ENCODE measurements around the gene FOXL2.

The FOXL2 gene

DNA sequence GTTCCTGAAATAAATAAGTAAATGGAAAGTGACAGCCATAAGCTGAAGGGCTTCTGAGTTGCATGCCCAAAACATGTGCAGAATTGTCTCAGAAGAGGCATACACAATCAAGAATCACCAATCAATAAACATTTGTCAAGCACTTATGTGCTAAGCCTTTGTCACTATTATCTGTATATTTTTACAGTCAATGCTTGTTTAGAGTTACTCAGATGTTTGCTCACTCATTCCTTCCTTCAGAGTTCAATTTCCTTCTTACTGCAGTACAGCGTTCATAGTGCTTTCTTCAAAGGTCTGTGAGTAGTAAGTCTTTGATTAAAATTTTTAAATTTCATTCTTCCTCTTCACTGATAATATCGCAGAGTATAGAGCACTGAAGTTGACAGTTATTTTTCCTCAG, 17.3 kb upstream of the FOXL2 start:
- Histone ChIP-seq H3K4me1 (ENCODE audit: control insufficient read depth, insufficient read depth, low read length) (no peaks in the 10 kb centered on the region), H3K36me3 (ENCODE audit: control insufficient read depth, insufficient read depth, low read length, severe bottlenecking) (no peaks in the 10 kb centered on the region), H3K9me3 (ENCODE audit: control insufficient read depth, low read length) (peaks cover 25% of the 10 kb centered on the region)

DNA sequence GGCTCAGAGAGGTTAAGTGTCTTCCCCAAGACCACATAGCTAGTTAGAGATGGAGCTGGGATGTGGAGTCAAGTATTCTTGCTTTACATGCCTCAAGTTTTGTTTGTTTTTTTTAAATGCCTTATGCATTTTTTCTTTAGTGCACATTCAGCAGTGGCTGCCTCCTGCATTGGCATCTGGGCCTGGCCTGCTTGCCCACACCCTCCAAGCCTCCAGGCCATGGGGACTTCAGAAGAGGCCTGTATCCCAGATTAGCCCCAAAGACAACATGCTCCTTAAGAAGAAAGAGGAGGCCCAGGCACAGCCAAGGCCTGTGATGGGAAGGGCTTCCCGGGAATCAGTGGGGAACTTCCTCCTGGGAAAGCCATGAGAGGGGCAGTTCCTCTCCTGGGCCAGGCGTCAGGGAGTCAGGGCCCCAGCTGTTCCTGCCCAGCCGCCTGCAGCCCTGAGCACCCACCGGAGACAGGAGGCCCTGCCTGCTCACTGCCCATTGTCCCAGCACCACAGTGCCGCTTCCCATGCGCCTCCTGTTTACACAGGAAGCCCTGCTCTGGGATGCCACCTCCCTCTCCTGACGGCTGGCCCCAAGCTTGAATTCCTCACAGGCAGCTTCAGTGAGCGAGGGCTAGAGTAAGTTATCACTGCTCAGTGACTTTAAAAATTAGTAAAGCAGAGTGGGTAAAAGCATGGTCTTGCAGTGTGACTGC, 16.1 kb upstream of the FOXL2 start:
- Histone ChIP-seq H3K9ac (ENCODE audit: low read length) (no peak overlapping the region), H3K36me3 (ENCODE audit: control insufficient read depth, insufficient read depth, low read length, severe bottlenecking) (no peaks in the 10 kb centered on the region), H3K9me3 (ENCODE audit: control insufficient read depth, low read length) (peaks cover 25% of the 10 kb centered on the region), H3K4me1 (ENCODE audit: control insufficient read depth, insufficient read depth, low read length) (no peaks in the 10 kb centered on the region), H3K4me3 (ENCODE audit: low read length) (no peak overlapping the region), H3K27me3 (replicated peaks; ENCODE audit: control insufficient read depth, insufficient read depth, low read length) (peaks cover 48% of the 10 kb centered on the region)
- peak; percentile 11 for DNase-seq (ENCODE audit: low read depth)

More for the DNA sequence above, 17.3 kb upstream of the FOXL2 start:
- Histone ChIP-seq H3K27me3 (replicated peaks; ENCODE audit: control insufficient read depth, insufficient read depth, low read length) (peaks cover 38% of the 10 kb centered on the region), H3K4me3 (ENCODE audit: low read length) (no peak overlapping the region), H3K9ac (ENCODE audit: low read length) (no peak overlapping the region)
- DNase-seq (ENCODE audit: low read depth): no peak

DNA sequence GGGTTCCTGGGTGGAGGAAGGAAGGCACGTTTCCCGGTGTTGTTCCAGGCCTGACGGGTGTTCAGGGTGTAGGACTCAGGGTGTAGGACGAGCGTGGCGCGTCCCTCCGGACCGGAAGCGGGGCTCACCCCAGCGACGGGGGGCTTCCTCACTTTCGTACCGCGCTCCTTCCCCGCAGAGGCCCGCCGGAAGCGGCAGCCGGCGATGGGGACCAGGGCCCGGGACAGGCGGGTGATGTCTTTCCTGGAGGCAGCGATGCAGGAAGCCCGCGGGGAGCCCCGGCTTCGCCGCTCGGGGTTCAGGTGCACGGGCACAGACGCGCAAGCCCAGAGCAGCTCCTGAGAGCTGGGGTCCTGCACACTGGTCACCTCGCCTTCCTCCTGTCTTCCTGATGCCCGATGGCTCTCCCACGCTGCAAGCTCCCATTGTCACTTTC, 13.5 kb upstream of the FOXL2 start:
- Histone ChIP-seq H3K9ac (ENCODE audit: low read length) (no peak overlapping the region), H3K4me3 (ENCODE audit: low read length) (no peak overlapping the region), H3K4me1 (ENCODE audit: control insufficient read depth, insufficient read depth, low read length) (no peaks in the 10 kb centered on the region), H3K36me3 (ENCODE audit: control insufficient read depth, insufficient read depth, low read length, severe bottlenecking) (no peaks in the 10 kb centered on the region), H3K27me3 (replicated peaks; ENCODE audit: control insufficient read depth, insufficient read depth, low read length) (peaks cover 70% of the 10 kb centered on the region), H3K9me3 (ENCODE audit: control insufficient read depth, low read length) (peaks cover 16% of the 10 kb centered on the region)
- DNase-seq (ENCODE audit: low read depth): no peak

DNA sequence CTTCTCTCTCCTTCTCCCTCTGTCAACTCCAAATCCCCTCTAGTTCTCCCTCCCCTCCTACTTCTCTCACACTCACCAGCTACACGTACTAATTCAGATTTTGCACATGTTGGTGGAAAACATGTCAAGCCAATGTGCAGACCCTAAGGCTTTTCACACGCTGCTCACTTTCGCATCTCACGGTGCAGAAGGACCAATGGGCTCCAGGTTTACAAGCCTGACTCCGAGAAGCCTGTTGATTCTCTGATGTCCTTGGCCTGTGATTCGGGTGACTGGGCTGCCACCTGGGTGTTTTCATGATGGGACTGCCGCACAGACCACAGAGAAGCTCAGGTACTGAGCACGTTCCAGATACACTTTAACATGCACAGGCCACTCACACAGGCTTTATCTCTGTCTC, 3.8 kb upstream of the FOXL2 start:
- H3K4me3 ChIP-seq (ENCODE audit: low read length): peak overlapping the region; percentile 68
- no peak for DNase-seq (ENCODE audit: low read depth)

DNA sequence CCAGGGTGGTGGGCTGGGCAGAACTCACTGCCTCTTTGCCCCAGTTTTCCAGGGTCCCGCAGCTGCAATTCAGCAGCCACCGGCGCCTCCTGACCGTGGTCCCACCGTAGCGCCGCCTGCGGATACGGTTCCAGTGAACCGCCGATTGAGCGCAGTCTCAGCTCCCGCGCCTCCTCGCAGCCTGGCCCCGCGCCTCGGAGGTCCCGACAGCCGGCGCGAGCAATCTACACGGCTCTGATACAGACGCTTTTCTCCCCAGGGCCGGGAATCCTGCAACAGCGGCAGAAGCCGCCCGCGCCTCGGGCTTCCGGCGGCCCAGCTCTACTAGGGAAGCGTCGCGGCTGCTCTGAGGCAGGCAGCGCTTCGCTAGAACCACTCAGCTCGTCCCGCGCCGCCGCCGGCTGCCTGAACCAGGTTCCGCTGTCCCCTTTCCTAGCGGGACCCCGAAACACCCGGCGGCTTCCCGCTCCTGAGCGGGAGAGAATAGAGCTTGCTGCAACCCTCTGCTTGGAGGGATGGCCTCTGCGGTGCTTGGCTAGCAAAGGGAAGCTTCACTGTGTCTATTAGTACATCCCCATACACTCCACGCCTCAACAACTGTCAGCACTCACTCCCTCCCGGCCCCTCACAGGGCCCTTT, 3.2 kb upstream of the FOXL2 start:
- Histone ChIP-seq H3K9ac (ENCODE audit: low read length) (no peak overlapping the region), H3K36me3 (ENCODE audit: control insufficient read depth, insufficient read depth, low read length, severe bottlenecking) (no peaks in the 10 kb centered on the region), H3K27me3 (replicated peaks; ENCODE audit: control insufficient read depth, insufficient read depth, low read length) (peaks cover 62% of the 10 kb centered on the region), H3K9me3 (ENCODE audit: control insufficient read depth, low read length) (no peaks in the 10 kb centered on the region), H3K4me1 (ENCODE audit: control insufficient read depth, insufficient read depth, low read length) (no peaks in the 10 kb centered on the region), H3K4me3 (ENCODE audit: low read length) (peak overlapping the region; percentile 68)
- peak; percentile 62 for DNase-seq (ENCODE audit: low read depth)

More for the DNA sequence above, 3.8 kb upstream of the FOXL2 start:
- Histone ChIP-seq H3K36me3 (ENCODE audit: control insufficient read depth, insufficient read depth, low read length, severe bottlenecking) (no peaks in the 10 kb centered on the region), H3K27me3 (replicated peaks; ENCODE audit: control insufficient read depth, insufficient read depth, low read length) (peaks cover 64% of the 10 kb centered on the region), H3K4me1 (ENCODE audit: control insufficient read depth, insufficient read depth, low read length) (no peaks in the 10 kb centered on the region), H3K9ac (ENCODE audit: low read length) (no peak overlapping the region), H3K9me3 (ENCODE audit: control insufficient read depth, low read length) (no peaks in the 10 kb centered on the region)

DNA sequence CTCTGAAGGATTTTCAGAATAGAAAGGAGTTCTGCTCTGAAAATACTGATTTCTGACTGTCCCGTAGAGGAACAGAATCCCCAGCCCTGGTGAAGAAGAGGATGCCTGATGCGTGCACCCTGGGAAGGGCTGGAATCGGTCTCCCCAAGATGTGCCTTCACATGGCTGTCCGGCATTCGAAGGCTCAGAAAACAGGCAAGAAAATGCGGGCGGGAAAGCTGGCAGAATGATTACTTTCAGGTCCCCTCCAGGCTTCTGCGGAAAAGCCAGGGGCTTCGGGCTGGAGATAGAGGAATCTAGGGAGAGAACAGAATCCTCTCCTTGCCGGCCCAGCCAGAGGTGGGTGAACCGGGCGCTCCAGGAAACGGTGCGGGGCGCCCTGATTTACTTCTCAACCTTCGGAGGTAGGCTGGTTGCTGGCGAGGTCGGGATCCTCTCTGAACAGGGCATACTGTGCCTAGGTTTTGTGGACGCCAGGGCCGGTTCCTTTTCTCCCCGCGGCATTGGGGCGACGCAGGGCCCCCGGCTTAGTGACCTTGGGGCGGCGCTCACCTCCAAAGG, 2.6 kb upstream of the FOXL2 start:
- Histone ChIP-seq H3K27me3 (replicated peaks; ENCODE audit: control insufficient read depth, insufficient read depth, low read length) (peaks cover 61% of the 10 kb centered on the region), H3K4me3 (ENCODE audit: low read length) (peak overlapping the region; percentile 68), H3K9ac (ENCODE audit: low read length) (no peak overlapping the region), H3K36me3 (ENCODE audit: control insufficient read depth, insufficient read depth, low read length, severe bottlenecking) (no peaks in the 10 kb centered on the region), H3K4me1 (ENCODE audit: control insufficient read depth, insufficient read depth, low read length) (no peaks in the 10 kb centered on the region), H3K9me3 (ENCODE audit: control insufficient read depth, low read length) (no peaks in the 10 kb centered on the region)
- no peak for DNase-seq (ENCODE audit: low read depth)

DNA sequence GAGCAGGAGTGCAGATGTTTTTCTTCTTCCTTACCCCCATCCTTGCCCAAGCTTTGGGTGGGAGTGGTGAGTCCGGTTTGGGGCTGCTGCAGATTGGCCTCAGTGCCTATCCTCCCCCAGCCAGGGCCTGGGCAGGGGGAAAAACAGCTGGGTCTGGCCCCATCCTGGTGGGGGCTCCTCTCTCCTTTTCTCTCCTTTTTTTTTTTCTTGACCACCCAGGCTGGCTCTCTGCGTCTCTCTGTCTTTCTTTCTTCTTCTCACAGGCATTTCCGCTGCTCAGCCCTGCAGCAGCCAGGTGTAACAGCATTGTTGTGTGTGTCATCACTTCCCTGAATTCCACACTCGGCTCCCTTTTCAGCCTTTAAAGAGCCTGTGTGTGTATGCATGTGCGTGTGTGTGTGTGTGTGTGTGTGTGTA, 2.1 kb upstream of the FOXL2 start:
- H3K4me1 ChIP-seq (ENCODE audit: control insufficient read depth, insufficient read depth, low read length): no peaks in the 10 kb centered on the region
- peaks cover 65% of the 10 kb centered on the region for H3K27me3 ChIP-seq (replicated peaks; ENCODE audit: control insufficient read depth, insufficient read depth, low read length)
- no peaks in the 10 kb centered on the region for H3K36me3 ChIP-seq (ENCODE audit: control insufficient read depth, insufficient read depth, low read length, severe bottlenecking)
- H3K9ac ChIP-seq (ENCODE audit: low read length): no peak overlapping the region
- no peak for DNase-seq (ENCODE audit: low read depth)
- no peaks in the 10 kb centered on the region for H3K9me3 ChIP-seq (ENCODE audit: control insufficient read depth, low read length)
- no peak overlapping the region for H3K4me3 ChIP-seq (ENCODE audit: low read length)

DNA sequence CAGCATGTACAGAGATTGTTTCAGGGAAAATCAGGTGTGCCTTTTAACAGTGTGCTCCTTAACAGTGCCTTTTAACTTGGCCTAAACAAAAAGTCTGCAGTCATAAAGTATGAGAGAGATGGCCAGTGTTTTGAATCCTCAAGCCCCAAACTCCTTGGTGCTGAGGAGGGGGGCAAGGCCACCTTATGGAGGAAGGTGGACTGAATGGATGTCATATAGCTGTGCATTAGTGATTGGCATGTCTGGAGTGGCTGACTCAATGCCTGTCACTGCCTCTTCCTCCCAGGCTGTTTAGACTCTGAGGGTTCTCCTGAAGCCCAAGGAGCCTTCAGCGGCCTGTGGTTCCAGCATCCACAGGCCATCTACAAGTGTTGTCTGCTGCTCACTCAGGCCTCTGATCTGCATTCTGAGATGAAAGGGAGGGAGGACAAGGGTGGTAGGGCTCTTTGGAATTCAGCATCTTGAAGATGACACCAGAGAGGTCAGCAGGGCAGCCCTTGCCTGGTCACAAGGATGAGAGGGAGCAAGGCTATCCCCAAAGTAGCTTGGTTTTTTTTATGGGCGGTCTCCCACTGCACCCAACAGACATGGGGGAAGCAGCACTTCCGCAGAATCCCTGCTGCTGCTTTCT, 1.5 kb upstream of the FOXL2 start:
- Histone ChIP-seq H3K9me3 (ENCODE audit: control insufficient read depth, low read length) (no peaks in the 10 kb centered on the region), H3K9ac (ENCODE audit: low read length) (no peak overlapping the region), H3K4me3 (ENCODE audit: low read length) (no peak overlapping the region), H3K36me3 (ENCODE audit: control insufficient read depth, insufficient read depth, low read length, severe bottlenecking) (no peaks in the 10 kb centered on the region), H3K27me3 (replicated peaks; ENCODE audit: control insufficient read depth, insufficient read depth, low read length) (peaks cover 71% of the 10 kb centered on the region), H3K4me1 (ENCODE audit: control insufficient read depth, insufficient read depth, low read length) (no peaks in the 10 kb centered on the region)
- DNase-seq (ENCODE audit: low read depth): no peak

DNA sequence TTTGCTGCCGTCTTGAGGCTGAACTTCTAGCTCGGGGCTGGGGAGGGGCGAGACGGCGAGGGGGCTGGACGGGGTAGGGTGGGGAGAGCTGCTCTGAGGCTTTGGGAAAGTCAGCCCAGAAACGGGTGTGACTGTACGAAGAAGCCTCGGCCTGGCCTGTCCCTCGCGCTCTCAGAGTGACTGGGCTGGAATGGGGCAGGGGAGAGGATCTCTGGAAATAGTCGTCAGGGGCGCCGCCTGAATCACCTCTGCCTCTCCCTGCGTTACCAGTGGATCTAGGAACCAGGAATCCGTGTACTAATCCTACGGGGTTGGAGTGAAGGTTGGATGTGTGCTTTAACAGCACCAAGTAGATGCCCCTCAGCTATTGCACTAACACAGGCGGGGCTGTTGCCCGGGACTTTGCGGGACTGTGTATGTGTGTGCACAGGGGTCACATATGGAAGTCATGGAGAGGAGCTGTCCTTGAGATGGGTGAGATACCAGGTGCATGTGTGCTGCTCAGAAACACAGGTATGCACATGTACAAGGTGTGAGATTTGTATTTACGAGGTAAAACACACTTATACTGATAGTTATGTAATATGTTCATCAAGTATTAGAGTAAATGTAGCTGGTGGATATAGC, 671 bp upstream of the FOXL2 start:
- no peak overlapping the region for H3K9ac ChIP-seq (ENCODE audit: low read length)
- no peak overlapping the region for H3K4me3 ChIP-seq (ENCODE audit: low read length)
- peaks cover 79% of the 10 kb centered on the region for H3K27me3 ChIP-seq (replicated peaks; ENCODE audit: control insufficient read depth, insufficient read depth, low read length)
- H3K36me3 ChIP-seq (ENCODE audit: control insufficient read depth, insufficient read depth, low read length, severe bottlenecking): no peaks in the 10 kb centered on the region
- H3K9me3 ChIP-seq (ENCODE audit: control insufficient read depth, low read length): no peaks in the 10 kb centered on the region
- DNase-seq (ENCODE audit: low read depth): no peak
- no peaks in the 10 kb centered on the region for H3K4me1 ChIP-seq (ENCODE audit: control insufficient read depth, insufficient read depth, low read length)

DNA sequence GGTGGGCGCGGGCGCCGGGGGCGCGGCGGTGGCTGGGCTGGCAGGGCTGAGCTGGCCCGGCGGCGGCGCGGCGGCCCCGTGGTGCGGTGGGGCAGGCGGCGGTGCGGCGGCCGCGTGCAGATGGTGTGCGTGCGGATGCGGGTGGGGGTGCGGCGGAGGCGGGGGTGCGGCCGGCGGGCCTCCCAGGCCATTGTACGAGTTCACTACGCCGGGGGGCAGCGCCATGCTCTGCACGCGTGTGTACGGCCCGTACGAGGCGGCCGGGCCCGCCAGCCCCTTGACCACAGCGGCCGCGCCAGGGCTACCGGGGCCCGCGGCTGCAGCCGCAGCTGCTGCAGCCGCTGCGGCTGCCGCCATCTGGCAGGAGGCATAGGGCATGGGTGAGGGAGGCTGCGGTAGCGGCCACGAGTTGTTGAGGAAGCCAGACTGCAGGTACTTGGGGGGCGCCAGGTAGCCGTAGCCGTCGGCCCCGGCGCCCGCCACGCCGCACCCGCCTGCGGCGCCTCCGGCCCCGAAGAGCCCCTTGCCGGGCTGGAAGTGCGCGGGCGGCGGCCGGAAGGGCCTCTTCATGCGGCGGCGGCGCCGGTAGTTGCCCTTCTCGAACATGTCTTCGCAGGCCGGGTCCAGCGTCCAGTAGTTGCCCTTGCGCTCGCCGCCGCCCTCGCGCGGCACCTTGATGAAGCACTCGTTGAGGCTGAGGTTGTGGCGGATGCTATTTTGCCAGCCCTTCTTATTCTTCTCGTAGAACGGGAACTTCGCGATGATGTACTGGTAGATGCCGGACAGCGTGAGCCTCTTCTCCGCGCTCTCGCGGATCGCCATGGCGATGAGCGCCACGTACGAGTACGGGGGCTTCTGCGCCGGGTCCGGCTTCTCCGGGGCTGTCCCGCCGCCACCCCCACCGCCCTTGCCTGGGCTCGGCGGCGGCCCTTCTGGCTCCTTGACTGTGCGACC, 951 bp downstream of the FOXL2 start:
- no peak overlapping the region for H3K9ac ChIP-seq (ENCODE audit: low read length)
- H3K4me3 ChIP-seq (ENCODE audit: low read length): peak overlapping the region; percentile 45
- H3K9me3 ChIP-seq (ENCODE audit: control insufficient read depth, low read length): no peaks in the 10 kb centered on the region
- no peaks in the 10 kb centered on the region for H3K36me3 ChIP-seq (ENCODE audit: control insufficient read depth, insufficient read depth, low read length, severe bottlenecking)
- no peaks in the 10 kb centered on the region for H3K4me1 ChIP-seq (ENCODE audit: control insufficient read depth, insufficient read depth, low read length)
- H3K27me3 ChIP-seq (replicated peaks; ENCODE audit: control insufficient read depth, insufficient read depth, low read length): peaks cover 81% of the 10 kb centered on the region
- DNase-seq (ENCODE audit: low read depth): peak; percentile 32

All from adipocyte (in vitro differentiated cells).